HG03460 (cell line): ENCODE measurements around the gene CHML.

ENCODE experiments used
- ATAC-seq: cut with Tn5 transposase; IDR thresholded peaks from one replicate; pipeline ENCODE4 v1.9.1; 2021; ENCODE audit not compliant: unreplicated experiment

CHML gene

GRCh38 chr1:241622669-241623068 is 17.5 kb downstream of the CHML start:
- ATAC-seq, result no peak

GRCh38 chr1:241617426-241617825 is 22.7 kb downstream of the CHML start:
- ATAC-seq, result no peak

- ATAC-seq, result no peak
Measured at GRCh38 chr1:241615043-241615974, 24.9 kb downstream of the CHML start.

GRCh38 chr1:241614572-241614971 is 25.6 kb downstream of the CHML start:
- no peak for ATAC-seq

- no peak for ATAC-seq
Measured at GRCh38 chr1:241614144-241614543, 26.0 kb downstream of the CHML start.

- no peak for ATAC-seq
Measured at GRCh38 chr1:241612533-241613477, 27.4 kb downstream of the CHML start.

GRCh38 chr1:241611736-241612135 is 28.4 kb downstream of the CHML start:
- ATAC-seq, result no peak

GRCh38 chr1:241611063-241611462 is 29.1 kb downstream of the CHML start:
- ATAC-seq, result peak; percentile 94

GRCh38 chr1:241610056-241610815 is 29.9 kb downstream of the CHML start:
- ATAC-seq, result no peak

- ATAC-seq, result no peak
Measured at GRCh38 chr1:241608379-241609033, 31.7 kb downstream of the CHML start.

GRCh38 chr1:241607497-241607896 is 32.7 kb downstream of the CHML start:
- no peak for ATAC-seq

GRCh38 chr1:241606544-241606943 is 33.6 kb downstream of the CHML start:
- no peak for ATAC-seq

- ATAC-seq, result no peak
Measured at GRCh38 chr1:241605146-241605805, 34.9 kb downstream of the CHML start.

- no peak for ATAC-seq
Measured at GRCh38 chr1:241603731-241604245, 36.4 kb downstream of the CHML start.

GRCh38 chr1:241600496-241600901 is 39.7 kb downstream of the CHML start:
- peak; percentile 83 for ATAC-seq

GRCh38 chr1:241598249-241598648 is 41.9 kb downstream of the CHML start:
- ATAC-seq, result peak; percentile 35

GRCh38 chr1:241596633-241597032 is 43.5 kb downstream of the CHML start:
- ATAC-seq, result no peak

GRCh38 chr1:241593186-241593585 is 47.0 kb downstream of the CHML start:
- no peak for ATAC-seq

GRCh38 chr1:241592273-241592958 is 47.8 kb downstream of the CHML start:
- peak; percentile 58 for ATAC-seq
